ENCODE data around the gene SLC26A11.
"Not testable (repeated sequence)": the region's sequence is repeated elsewhere in the genome, so short reads cannot be mapped to it uniquely, and the experiment has no call there.

Gene SLC26A11

DNA sequence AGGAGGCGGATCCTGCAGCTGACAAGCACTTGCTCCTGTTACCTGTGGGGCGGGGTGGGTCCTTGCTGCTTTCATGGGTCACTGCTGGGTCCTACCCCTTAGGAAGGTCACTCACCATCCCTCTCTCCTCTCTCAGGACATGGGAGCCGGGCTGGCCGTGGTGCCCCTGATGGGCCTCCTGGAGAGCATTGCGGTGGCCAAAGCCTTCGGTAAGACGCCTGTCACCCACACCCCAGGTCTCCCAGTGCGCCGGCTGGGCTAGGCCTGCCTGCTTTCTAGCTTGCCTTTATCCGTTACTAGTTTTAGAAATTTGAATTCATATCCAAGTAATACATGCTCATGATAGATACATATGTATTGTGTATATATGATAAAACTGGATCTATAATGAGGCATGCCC, 17.2 kb downstream of the SLC26A11 start:
- in situ Hi-C loops (cut with HindIII; ENCODE audit: low sequenced_read_pairs), result no loop called here

DNA sequence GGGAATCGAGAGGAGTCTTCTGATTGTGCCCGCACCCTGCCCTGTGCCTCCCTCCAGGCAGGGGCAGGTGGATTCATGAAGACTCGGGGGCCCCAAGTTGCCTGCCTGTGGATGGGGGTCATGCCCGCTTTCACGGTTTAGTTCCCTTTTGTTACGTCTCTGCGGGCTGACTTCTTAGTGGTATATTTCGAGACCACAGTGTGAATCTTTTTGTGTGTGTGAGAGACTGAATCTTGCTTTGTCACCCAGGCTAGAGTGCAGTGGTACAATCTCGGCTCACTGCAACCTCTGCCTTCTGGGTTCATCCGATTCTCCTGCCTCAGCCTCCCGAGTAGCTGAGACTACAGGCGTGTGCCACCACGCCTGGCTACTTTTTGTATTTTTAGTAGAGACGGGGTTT, 22.3 kb downstream of the SLC26A11 start:
- in situ Hi-C loops (cut with HindIII; ENCODE audit: low sequenced_read_pairs), result no loop called here

DNA sequence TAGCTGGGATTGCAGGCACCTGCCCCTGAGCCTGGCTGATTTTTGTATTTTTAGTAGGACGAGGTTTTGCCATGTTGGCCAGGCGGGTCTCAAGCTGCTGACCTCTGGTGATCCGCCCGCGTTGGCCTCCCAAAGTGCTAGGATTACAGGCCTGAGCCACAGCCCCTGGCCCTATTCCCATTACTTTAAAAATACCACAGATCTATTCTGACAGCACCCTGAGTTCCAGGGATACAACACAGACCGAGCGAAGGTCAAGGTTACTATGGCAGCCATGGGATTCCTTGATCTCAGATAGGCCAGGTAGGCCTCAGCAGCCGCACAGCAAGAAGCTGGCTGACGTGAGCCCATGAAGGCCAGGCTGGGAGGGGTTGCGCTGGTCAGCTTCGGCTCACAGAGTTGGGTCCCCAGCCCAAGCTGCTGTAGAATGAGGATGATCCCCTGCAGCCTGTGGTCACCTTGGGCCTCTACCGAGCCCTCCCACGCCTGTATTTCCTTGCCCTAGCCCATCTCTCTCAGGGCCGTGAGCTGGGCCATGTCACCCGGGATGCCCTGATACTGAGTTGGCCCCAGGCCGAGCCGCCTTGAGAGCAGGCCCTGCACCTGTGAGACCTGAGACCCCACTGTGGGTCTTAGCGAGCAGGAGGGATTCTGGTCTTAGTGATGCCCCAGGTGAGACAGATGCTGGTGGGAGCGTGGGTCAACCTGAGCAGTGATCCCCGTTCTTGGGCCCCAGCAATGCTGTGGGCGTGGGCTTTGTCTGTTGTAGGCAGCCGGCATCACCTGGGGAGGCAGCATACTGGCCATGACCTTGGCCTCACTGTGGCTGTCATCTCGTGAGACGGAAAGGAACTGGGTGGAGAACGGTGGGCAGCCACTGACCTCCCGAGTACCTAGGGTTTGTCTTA, 23.6 kb downstream of the SLC26A11 start:
- in situ Hi-C loops (cut with HindIII; ENCODE audit: low sequenced_read_pairs), result no loop called here

DNA sequence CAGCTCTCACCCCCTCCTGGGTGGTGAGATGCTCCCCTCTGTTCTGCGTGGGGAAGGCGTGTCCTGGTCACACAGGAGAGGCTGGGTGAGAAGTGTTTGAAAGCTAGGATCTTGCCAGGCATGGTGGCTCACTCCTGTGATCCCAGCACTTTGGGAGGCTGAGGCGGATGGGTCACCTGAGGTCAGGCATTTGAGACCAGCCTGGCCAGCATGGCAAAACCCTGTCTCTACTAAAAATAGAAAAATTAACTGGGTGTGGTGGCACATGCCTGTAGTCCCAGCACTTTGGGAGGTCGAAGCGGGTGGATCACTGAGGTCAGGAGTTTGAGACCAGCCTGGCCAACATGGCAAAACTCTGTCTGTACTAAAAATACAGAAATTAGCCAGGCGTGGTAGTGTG, 24.2 kb downstream of the SLC26A11 start:
- in situ Hi-C loops (cut with HindIII; ENCODE audit: low sequenced_read_pairs), result not testable (repeated sequence)

DNA sequence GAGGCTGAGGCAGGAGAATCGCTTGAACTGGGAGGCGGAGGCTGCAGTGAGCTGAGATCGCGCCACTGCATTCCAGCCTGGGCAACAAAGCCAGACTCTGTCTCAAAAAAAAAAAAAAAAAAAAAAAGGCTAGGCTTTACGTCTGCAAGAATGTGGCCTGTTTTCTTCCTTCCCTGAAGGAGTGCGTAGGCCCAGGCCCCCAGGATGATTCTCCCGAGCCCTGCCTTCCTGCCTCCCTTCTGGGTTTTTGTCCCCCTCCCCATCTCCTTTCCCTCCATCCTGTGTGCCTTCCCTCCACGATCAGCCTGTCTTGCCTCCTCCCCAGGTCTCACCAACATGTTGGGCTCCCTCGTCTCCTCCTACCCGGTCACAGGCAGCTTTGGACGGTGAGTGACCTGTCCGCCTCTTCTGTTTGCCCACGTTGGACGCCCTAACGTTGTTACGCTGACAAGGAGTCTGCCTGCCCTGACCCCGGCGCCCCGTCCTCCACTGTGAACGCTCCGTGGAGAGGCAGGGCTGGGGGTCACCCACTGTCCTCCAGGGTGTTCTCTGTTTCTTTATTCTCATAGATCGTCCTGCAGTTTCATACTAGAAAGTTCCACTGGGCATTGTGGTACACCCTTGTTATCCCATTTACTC, 24.8 kb downstream of the SLC26A11 start:
- in situ Hi-C loops (cut with HindIII; ENCODE audit: low sequenced_read_pairs), result no loop called here

DNA sequence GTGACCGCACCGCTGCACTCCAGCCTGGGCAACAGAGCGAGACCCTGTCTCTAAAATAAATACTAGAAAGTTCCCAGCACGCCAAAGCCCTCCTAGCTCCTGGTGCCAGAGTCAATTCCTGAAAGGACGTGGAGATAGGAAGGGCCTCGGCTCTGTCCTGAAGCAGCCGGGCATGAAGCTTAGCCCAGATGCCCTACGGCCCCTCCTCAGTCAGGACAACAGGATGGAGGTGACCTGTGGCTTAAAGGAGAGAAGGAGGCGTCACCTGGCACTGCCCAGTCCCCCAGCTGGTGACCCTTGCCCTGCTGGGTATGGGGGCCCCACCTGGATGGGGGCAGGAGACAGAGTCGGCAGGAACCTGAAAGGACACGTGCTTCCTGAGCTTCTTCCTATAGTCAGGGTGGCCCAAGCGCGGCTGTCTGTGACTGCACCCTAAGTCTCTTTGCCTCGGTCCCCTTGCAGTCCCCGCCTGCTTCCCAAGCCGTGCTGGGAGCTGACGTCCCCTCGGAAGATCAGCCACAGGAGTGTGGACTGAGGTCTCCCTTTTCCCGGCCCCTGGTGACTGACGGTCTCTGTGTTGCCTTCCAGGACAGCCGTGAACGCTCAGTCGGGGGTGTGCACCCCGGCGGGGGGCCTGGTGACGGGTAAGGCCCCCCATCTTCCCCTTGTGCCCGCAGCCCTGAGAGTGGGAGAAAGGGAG, 25.5 kb downstream of the SLC26A11 start:
- in situ Hi-C loops (cut with HindIII; ENCODE audit: low sequenced_read_pairs), result no loop called here

DNA sequence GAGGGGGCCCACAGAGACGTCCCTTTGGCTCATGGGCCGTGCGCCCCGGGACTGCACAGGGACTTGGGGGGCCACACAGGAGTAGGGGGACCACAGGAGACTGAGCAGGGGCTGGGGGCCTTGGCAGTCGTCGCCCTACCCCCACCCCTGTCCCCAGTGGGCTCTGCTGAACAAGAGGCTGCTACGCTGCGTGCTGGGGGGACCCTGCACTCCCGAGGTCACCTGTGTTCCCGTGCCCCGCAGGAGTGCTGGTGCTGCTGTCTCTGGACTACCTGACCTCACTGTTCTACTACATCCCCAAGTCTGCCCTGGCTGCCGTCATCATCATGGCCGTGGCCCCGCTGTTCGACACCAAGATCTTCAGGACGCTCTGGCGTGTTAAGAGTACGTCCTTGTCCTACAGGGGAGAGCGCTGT, 26.0 kb downstream of the SLC26A11 start:
- in situ Hi-C loops (cut with HindIII; ENCODE audit: low sequenced_read_pairs), result no loop called here

DNA sequence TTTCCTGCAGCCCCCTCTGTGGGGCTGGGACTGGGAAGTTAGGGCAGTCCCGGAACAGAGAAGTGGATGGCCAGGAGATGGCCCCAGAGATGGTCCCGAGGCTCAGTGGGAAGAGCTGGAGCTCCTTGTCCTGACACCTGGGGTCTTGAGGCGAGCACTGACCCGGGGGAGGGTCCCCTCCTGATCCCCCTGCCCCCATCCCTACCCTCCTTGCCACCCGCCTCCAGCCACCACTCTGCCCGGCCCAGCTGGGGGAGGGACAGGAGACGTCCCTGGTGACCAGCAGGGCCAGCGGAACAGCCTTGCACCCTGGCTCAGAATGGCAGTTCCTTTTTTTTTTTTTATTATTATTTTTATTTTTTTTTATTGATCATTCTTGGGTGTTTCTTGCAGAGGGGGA, 26.5 kb downstream of the SLC26A11 start:
- in situ Hi-C loops (cut with HindIII; ENCODE audit: low sequenced_read_pairs), result no loop called here

DNA sequence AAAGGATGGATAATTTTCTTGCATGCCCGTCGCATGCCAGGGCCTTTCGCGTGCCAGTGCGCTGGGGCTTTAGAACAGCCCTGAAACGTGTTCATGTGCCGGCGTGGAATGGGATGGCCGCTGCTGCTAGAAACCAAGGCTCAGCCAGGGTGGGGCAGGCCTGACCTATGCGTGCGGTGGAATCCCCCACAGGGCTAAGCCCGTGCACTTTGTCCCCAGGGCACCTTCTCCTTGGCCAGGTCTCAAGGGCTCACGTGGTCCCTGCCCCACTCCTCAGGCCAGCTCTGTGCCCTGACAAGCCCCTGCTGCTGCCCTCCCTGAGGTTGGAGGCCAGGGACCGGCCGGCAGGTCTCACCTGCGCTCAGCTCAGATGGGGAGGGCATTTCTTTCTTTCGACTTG, 27.3 kb downstream of the SLC26A11 start:
- in situ Hi-C loops (cut with HindIII; ENCODE audit: low sequenced_read_pairs), result no loop called here

DNA sequence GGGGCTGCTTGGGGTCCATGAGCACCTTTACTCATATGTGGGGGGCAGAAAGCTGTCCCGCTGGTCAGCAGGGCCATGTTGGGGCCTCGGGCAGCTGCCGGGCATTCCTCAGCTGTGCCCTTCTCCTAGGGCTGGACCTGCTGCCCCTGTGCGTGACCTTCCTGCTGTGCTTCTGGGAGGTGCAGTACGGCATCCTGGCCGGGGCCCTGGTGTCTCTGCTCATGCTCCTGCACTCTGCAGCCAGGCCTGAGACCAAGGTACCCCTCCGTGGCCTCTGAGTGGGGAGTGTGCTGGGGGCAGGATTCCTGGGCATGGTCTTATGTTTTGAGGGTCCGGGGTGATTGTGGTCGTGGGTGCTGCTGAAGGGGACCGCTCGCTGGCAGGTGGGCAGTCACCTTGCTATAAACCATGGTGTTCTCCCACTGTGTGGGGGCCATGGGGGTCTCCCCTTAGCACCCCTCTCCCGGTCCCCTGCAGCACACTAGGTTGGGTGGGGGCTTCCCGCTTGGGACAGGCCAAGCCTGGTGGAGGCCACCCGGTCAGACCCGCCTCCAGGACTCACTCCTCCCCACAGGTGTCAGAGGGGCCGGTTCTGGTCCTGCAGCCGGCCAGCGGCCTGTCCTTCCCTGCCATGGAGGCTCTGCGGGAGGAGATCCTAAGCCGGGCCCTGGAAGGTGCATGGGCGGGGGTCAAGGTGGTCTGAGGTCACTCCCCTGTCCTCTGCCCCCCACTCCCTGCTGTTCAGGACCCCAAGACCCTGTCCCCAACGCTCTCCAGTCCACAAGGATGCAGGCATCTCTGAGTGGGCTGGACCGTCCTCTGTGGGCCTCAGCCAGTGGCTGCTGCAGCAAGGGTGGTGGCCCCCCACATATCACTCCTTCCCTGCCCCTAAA, 28.0 kb downstream of the SLC26A11 start:
- in situ Hi-C loops (cut with HindIII; ENCODE audit: low sequenced_read_pairs), result no loop called here

DNA sequence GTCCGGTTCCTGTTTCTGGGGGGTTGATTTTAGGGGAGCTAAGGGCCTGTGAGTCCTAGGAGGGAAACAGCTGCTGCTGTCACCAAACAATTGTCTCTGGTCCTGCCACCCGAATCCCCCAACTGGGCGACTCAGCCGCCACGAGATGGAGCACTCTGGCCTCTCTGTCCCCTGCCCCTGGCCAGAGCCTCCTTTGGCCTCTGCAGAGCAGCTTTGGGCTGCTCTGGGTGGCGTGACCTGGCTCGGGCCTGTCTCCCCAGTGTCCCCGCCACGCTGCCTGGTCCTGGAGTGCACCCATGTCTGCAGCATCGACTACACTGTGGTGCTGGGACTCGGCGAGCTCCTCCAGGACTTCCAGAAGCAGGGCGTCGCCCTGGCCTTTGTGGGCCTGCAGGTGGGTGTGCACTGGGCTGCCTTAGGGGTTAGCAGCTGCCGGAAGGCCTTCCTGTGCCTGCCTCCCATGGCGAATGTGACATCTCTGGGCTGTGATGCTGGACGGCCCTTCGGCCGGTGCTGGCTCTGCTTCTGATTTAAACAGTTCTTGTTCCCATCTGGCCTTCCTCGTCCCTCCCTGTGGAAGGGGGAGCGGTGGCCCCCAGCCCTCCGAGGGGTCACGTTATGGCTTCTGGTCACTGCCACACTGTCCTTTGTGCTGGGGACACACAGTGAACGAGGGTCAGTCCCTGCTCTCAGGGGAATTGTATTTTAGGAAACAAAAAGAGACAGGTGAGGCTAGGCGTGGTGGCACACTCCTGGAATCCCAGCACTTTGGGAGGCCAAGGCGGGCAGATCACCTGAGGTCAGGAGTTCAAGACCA, 28.9 kb downstream of the SLC26A11 start:
- in situ Hi-C loops (cut with HindIII; ENCODE audit: low sequenced_read_pairs), result no loop called here

DNA sequence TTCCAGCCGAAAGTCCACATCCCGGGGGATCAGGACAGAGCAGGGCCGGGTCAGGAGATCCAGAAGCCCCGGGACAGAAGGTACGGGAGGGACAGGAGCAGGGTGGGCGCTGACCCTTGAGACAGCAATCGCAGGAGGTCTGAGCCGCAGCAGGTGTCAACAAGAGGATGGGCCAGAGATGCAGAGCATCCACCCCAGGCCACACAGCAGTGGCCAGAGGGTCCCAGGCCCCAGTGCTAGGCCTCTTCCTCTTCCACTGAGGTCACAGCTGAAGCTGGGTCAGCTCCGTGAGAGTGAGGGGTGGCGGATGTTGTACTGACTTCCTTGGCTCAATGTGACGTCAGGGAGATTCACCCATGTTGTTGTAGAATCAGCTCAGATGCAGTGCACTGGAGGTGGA, 31.7 kb downstream of the SLC26A11 start:
- in situ Hi-C loops (cut with HindIII; ENCODE audit: low sequenced_read_pairs), result no loop called here

DNA sequence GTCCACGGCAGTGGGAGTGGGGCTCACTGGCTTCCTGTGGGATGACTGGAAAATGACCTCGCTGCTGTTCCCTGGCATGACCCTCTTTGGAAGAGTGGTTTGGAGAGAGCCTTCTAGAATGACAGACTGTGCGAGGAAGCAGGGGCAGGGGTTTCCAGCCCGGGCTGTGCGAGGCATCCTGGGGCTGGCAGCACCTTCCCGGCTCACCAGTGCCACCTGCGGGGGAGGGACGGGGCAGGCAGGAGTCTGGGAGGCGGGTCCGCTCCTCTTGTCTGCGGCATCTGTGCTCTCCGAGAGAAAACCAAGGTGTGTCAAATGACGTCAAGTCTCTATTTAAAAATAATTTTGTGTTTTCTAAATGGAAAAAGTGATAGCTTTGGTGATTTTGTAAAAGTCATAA, 32.6 kb downstream of the SLC26A11 start:
- in situ Hi-C loops (cut with HindIII; ENCODE audit: low sequenced_read_pairs), result no loop called here

DNA sequence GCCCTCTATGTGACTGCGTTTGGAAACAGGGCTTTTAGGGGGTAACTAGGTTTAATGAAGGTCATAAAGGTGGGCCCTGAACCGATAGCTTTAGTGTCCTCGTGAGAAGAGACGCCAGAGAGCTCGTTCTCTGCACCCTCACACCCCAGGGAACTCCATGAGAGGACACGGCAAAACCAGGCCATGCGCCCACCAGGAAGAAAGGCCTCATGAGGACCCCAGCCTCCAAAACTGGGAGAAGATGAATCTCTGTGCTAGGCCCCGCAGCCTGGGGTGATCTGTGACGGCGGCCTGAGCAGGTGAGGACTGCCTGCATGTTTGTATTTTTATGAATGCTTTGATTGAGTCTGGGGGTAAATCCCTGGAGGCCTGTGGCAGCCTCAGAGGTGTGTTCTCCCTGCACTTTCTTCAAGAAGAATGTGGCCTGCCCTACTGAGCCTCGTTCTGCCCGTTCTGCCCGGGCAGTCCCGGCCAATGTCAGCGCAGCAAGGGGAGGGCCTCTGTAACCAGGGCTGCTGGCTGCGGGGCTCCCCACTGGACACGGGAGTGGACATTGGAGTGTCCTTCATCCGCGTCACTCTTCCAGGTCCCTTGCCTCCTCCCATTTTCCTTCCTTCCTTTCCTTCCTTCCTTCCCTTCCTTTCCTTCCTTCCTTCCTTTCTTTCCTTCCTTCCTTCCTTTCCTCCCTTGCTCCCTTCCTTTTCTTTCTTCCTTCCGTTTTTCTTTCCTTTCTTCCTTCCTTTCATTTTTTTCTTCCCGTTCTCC, 33.6 kb downstream of the SLC26A11 start:
- in situ Hi-C loops (cut with HindIII; ENCODE audit: low sequenced_read_pairs), result no loop called here

DNA sequence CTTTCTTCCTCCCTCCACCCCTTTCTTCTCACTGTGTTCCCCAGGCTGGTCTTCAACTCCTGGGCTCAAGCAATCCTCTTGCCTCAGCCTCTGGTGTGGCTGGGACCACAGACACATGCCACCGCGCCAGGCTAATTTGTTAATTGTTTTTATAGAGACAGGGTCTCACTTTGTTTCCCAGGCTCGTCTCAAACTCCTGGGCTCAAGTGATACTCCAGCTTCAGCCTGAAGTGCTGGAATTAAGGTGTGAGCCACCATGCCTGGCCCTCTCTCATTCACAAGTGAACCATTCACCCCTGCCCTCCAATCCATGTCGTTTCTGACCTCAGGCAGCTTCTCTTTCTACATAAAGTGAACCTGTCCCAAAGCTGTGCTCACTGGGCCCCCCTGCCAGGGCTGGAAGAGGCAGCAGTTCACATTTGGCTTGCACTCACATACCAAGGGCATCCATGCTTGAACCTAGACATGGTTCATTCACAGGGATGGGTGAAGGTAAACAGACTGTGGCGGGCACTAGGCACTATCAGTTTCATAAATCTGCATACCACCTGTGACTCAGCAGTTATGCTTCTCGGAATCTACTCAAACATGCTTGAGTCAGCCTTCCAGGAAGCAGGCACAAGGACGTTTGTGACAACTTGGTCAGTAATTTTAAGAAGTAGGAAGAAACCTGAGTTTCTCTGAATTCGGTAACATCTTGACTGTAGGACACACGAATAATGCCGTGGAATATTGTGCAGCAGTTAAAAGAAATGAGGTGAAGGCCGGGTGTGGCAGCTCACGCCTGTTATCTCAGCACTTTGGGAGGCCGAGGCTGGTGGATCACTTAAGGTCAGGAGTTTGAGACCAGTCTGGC, 34.4 kb downstream of the SLC26A11 start:
- in situ Hi-C loops (cut with HindIII; ENCODE audit: low sequenced_read_pairs), result no loop called here

DNA sequence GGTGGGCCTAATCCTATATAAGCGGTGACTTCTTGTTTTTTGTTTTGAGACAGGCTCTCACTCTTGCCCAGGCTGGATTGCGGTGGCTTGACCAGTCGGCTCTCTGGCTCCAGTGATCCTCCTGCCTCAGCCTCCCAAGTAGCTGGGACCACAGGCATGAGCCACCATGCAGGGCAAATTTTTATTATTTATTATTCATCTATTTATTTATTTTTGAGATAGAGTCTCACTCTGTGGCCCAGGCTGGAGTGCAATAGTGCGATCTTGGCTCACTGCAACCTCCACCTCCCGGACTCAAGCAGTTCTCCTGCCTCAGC, 35.8 kb downstream of the SLC26A11 start:
- in situ Hi-C loops (cut with HindIII; ENCODE audit: low sequenced_read_pairs), result no loop called here

DNA sequence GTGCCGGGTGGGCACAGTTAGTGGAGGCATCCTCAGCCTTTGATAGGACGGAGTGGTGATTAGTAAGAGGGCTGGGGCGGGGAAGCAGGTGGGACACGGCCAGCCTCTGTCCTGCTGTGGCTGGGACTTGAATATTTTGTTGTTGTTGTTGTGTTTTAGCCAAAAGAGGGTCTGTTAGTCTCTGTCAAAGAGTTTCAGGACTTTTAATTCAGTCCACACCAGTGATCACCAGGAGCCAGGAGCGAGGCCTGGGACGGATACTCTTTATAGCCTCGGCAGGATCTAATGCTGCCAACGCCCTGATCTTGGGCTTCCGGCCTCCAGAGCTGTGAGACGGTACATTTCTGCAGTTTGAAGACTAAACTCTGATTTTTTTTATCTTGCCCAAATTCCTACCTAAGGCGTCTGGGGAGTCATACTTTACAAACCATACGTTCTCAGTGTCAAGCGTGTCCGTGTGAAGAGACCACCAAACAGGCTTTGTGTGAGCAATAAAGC, 37.5 kb downstream of the SLC26A11 start:
- in situ Hi-C loops (cut with HindIII; ENCODE audit: low sequenced_read_pairs), result no loop called here

DNA sequence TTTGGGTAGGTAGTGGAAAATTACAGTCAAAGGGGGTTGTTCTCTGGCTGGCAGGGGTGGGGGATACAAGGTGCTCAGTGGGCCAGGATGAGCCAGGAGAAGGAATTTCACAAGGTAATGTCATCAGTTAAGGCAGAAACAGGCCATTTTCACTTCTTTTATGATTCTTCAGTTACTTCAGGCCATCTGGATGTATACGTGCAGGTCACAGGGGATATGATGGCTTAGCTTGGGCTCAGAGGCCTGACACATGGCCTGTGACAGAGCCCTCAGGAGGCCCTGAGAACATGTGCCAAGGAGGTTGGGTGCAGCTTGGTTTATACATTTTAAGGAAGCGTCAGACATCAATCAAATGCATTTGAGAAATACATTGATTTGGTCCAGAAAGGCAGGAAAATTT, 38.1 kb downstream of the SLC26A11 start:
- in situ Hi-C loops (cut with HindIII; ENCODE audit: low sequenced_read_pairs), result not testable (repeated sequence)

All from endothelial cell of hepatic sinusoid (primary cell).